Kidney (tissue), 22 donors: ENCODE results near the gene FHIP2A. TPM values are rescaled to one million over a fixed set of nuclear protein-coding genes. Genes with fewer than 3 reads are reported as not detected.
A peak's percentile ranks its signal among the peaks of the same experiment; 100 is the strongest.

Experiments used
- DNase-seq, 5 donors: peaks; one replicate each; pipeline ENCODE4 v3.0.0-alpha.2; 2013 to 2020
- FAIRE-seq: peaks from 2 replicates; lab custom pipeline; 2012; peaks lifted over from hg19 to GRCh38; lab: Jason Lieb, UNC
- H3K27ac ChIP-seq, 2 donors: one replicate each; pipeline ENCODE4 v1.7.0; 2013; ENCODE audit warnings: low read depth in 2 of 2, low read length in 2 of 2, inconsistent platforms in 1 of 2
- H3K27me3 ChIP-seq: one replicate; pipeline ENCODE4 v1.7.1; 2013; ENCODE audit warnings: low read length, inconsistent platforms; ENCODE audit not compliant: control insufficient read depth, insufficient read depth
- H3K36me3 ChIP-seq, 3 donors: one replicate each; pipeline versions ENCODE4 v1.7.0 to v1.7.1; 2013; ENCODE audit warnings: low read length in 3 of 3, control low read depth in 1 of 3, inconsistent platforms in 1 of 3; ENCODE audit not compliant: insufficient read depth in 3 of 3, control insufficient read depth in 2 of 3
- H3K4me1 ChIP-seq, 3 donors: one replicate each; pipeline versions ENCODE4 v1.7.0 to v1.7.1; 2013; ENCODE audit warnings: low read length in 3 of 3, inconsistent platforms in 1 of 3, low read depth in 1 of 3; ENCODE audit not compliant: control insufficient read depth in 2 of 3, insufficient read depth in 2 of 3
- H3K4me3 ChIP-seq, 3 donors: one replicate each; pipeline versions ENCODE4 v1.7.0 to v1.8.1; 2013; ENCODE audit warnings: low read length in 3 of 3, control low read depth in 1 of 3, inconsistent platforms in 1 of 3
- H3K9ac ChIP-seq, 3 donors: one replicate each; pipeline versions ENCODE4 v1.7.0 to v1.7.1; 2013; ENCODE audit warnings: low read length in 3 of 3, control low read depth in 1 of 3, inconsistent platforms in 1 of 3
- H3K9me3 ChIP-seq, 3 donors: one replicate each; pipeline versions ENCODE4 v1.7.0 to v1.7.1; 2013; ENCODE audit warnings: low read length in 3 of 3, control low read depth in 1 of 3, inconsistent platforms in 1 of 3; ENCODE audit not compliant: control insufficient read depth in 2 of 3, insufficient read depth in 1 of 3
- CTCF ChIP-seq: IDR thresholded peaks from 3 replicates; pipeline ENCODE4 v1.5.1; 2012; ENCODE audit warnings: mild to moderate bottlenecking, moderate library complexity, borderline replicate concordance; ENCODE audit not compliant: insufficient read depth; ENCODE audit errors: extremely low read depth
- intact Hi-C: fragments of 100-400 bp; cut with DNase I; formaldehyde crosslinking; loops from one replicate; pipeline ENCODE4 v1.11.1; 2022
- long read RNA-seq, 10 donors: library from polyadenylated mRNA in 1 of 10; unstranded in 1 of 10; transcript quantifications; one replicate each; pipeline ENCODE4 v2.0.0 and lab custom pipeline, GENCODE V29; 2021 to 2026
- polyA plus RNA-seq: library from polyadenylated mRNA; stranded (reverse); fragments of 350-450 nt; fragmentation: Illumina TruSeq; extraction: RNeasy Lipid Tissue Mini Kit (QIAGEN cat#74804); gene quantifications from one replicate; pipeline ENCODE4 v1.2.3, GENCODE V29; 2014; ENCODE audit warnings: low read depth, low replicate concordance; ENCODE audit not compliant: insufficient read depth
- total RNA-seq: library from RNA; stranded (reverse); fragmentation: NEBNext Ultra II Directional; extraction: Animal tissue kit (Norgen Biotek cat#: 25700); gene quantifications from one replicate; pipeline ENCODE4 v1.2.1, GENCODE V29; 2021
- donor health status: control.
- donor health status: control.
- donor health status: control.
- donor health status: control.
- donor health status: control.
- donor health status: DM: yes; HTN: yes; CAD: no.
- donor health status: Normal renal cell carcinoma (clear cell type).

Gene FHIP2A, protein sequence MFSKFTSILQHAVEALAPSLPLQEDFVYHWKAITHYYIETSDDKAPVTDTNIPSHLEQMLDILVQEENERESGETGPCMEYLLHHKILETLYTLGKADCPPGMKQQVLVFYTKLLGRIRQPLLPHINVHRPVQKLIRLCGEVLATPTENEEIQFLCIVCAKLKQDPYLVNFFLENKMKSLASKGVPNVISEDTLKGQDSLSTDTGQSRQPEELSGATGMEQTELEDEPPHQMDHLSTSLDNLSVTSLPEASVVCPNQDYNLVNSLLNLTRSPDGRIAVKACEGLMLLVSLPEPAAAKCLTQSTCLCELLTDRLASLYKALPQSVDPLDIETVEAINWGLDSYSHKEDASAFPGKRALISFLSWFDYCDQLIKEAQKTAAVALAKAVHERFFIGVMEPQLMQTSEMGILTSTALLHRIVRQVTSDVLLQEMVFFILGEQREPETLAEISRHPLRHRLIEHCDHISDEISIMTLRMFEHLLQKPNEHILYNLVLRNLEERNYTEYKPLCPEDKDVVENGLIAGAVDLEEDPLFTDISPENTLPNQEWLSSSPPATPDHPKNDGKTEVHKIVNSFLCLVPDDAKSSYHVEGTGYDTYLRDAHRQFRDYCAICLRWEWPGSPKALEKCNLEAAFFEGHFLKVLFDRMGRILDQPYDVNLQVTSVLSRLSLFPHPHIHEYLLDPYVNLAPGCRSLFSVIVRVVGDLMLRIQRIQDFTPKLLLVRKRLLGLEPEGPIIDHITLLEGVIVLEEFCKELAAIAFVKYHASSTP
- total RNA-seq, result 26.2 TPM
- 5.2 TPM for polyA plus RNA-seq
- long read RNA-seq, donor 1, full-length matches to known transcripts, result 2 of 2 reads
- long read RNA-seq, donor 1, partial matches to known transcripts, result 0 of 2 reads
- long read RNA-seq, donor 1, other reads (novel, unspliced or antisense), result 0 of 2 reads
- long read RNA-seq, donor 2, full-length matches to known transcripts, result 2 of 2 reads
- long read RNA-seq, donor 2, partial matches to known transcripts, result 0 of 2 reads
- long read RNA-seq, donor 2, other reads (novel, unspliced or antisense), result 0 of 2 reads
- long read RNA-seq, donor 3, result 0 reads
- long read RNA-seq, donor 4, full-length matches to known transcripts, result 2 of 2 reads
- long read RNA-seq, donor 4, partial matches to known transcripts, result 0 of 2 reads
- long read RNA-seq, donor 4, other reads (novel, unspliced or antisense), result 0 of 2 reads
- long read RNA-seq, donor 5, result 0 reads
- long read RNA-seq, donor 6, full-length matches to known transcripts, result 2 of 2 reads
- long read RNA-seq, donor 6, partial matches to known transcripts, result 0 of 2 reads
- long read RNA-seq, donor 6, other reads (novel, unspliced or antisense), result 0 of 2 reads
- long read RNA-seq, donor 7, full-length matches to known transcripts, result 9 of 15 reads
- long read RNA-seq, donor 7, partial matches to known transcripts, result 1 of 15 reads
- long read RNA-seq, donor 7, other reads (novel, unspliced or antisense), result 5 of 15 reads
- long read RNA-seq, donor 8, partial matches to known transcripts, result 0 of 2 reads
- long read RNA-seq, donor 8, other reads (novel, unspliced or antisense), result 0 of 2 reads
- long read RNA-seq, donor 9, result 0 reads
- long read RNA-seq, donor 10, full-length matches to known transcripts, result 4 of 4 reads
- long read RNA-seq, donor 10, partial matches to known transcripts, result 0 of 4 reads
- long read RNA-seq, donor 10, other reads (novel, unspliced or antisense), result 0 of 4 reads

GRCh38 chr10:114821293-114821914, at the start of gene FHIP2A:
TSS of gene FHIP2A (plus strand) at chr10:114821780. CDS start at chr10:114822079, 299 bp downstream.
- H3K9ac ChIP-seq, result peak within 1 kb of the TSS; percentile 65 to 88 (median 79)
- FAIRE-seq (no peak), DNase-seq (peak; percentile 81 to 92 (median 83))
- H3K4me3 ChIP-seq, result peak within 1 kb of the TSS; percentile 68 to 87 (median 84)
- H3K4me1 ChIP-seq, result peaks cover 0 to 11% (median 10%) of the 10 kb centered on the region in 3 donors
- intact Hi-C loops, result no loop called here
- no peaks in the 10 kb centered on the region for H3K9me3 ChIP-seq
- peak; percentile 62 for TF ChIP-seq CTCF
- H3K27ac ChIP-seq, result peak within 1 kb of the TSS; percentile 90 to 92
- no peaks in the 10 kb centered on the region for H3K36me3 ChIP-seq
- H3K27me3 ChIP-seq, result no peaks in the 10 kb centered on the region

DNA sequence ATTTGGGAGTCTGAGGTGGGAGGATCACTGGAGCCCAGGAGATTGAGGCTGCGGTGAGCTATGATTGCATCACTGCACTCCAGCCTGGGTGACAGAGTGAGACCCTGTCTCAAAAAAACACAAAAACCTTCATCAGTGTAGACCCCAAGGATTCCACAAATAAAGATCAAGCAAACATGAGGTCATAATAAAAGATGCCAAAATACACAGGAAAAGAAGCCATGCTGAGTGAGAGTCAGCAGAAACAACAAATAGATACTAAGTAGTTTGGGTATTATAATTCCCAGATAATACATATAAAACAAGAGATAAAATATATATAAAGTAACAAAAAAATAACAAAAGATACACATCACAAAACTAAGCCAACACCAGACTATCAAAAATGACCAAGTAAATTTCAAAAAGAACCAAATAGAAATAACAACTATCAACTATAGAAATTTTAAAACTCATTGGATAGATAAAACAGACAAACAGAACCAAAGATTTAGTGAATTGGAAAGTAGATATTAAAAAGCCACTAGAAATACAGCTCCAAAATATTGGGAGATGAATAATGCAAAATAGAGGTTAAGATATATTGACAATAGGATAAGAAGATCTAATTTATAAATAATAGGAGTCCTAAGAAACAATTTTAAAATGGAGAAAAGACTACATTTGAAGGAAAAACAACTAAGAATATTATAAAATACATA, 48.9 kb upstream of the FHIP2A start:
- no peak overlapping the region for H3K4me3 ChIP-seq
- H3K9ac ChIP-seq, result no peak overlapping the region
- no peak for DNase-seq
- intact Hi-C loops, result no loop called here
- no peak for TF ChIP-seq CTCF
- H3K36me3 ChIP-seq, result no peaks in the 10 kb centered on the region
- no peaks in the 10 kb centered on the region for H3K4me1 ChIP-seq
- H3K27ac ChIP-seq, result no peak overlapping the region
- no peaks in the 10 kb centered on the region for H3K9me3 ChIP-seq
- peak; percentile 38 for FAIRE-seq
- H3K27me3 ChIP-seq, result no peaks in the 10 kb centered on the region
